ENCODE data around the gene ZNF396.

DNA sequence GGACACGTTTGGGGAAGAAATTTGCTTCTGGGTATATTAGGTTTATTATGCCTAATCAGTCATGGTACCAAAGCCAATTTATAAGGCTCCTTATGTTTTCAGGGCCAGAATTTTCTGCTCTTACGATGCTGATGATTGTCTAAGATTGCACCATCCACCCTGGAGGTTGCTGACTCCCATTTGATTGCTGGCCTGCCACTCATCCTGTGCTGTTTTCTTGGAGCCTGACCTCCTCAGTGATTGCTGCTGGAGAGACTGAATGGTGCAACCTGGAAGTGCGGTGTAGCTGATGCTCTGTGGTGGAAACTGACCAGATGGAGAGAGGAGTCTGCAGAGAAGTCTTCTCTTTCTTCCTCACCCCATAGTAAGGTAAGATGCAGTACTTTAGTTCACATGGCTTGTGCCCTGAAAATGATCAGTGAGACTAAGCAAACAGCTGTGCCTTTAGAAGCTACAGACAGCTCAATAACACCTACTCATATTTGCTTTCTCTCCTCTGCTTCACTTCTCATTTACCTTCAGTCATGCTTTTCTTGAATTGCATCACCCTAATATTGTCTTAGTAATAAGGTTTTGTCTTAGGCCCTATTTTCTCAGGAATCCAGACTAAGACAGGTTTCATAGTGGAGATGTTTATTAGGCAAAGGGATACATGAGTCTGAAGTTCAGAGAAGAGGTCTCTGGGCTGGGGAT, 50.3 kb downstream of the ZNF396 start:
- TF ChIP-seq, protein P1, sequence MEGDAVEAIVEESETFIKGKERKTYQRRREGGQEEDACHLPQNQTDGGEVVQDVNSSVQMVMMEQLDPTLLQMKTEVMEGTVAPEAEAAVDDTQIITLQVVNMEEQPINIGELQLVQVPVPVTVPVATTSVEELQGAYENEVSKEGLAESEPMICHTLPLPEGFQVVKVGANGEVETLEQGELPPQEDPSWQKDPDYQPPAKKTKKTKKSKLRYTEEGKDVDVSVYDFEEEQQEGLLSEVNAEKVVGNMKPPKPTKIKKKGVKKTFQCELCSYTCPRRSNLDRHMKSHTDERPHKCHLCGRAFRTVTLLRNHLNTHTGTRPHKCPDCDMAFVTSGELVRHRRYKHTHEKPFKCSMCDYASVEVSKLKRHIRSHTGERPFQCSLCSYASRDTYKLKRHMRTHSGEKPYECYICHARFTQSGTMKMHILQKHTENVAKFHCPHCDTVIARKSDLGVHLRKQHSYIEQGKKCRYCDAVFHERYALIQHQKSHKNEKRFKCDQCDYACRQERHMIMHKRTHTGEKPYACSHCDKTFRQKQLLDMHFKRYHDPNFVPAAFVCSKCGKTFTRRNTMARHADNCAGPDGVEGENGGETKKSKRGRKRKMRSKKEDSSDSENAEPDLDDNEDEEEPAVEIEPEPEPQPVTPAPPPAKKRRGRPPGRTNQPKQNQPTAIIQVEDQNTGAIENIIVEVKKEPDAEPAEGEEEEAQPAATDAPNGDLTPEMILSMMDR (IDR thresholded peaks at IDR 0.05) = no peak
- no peak for TF ChIP-seq POLR2A (IDR thresholded peaks at IDR 0.05)
